ENCODE results near the gene RUVBL2.

- TF ChIP-seq CTCF (IDR thresholded peaks at IDR 0.05): no peak
- no peak for TF ChIP-seq POLR2A (IDR thresholded peaks at IDR 0.05)
Measured at GRCh38 chr19:49061445-49061844, 67.8 kb downstream of the RUVBL2 start.
